D721Med (cell line): ENCODE measurements around the gene PPP1R36.
"Not testable (repeated sequence)": the region's sequence is repeated elsewhere in the genome, so short reads cannot be mapped to it uniquely, and the experiment has no call there.

Source experiments
- DNase-seq: peaks from one replicate; pipeline ENCODE4 v3.0.0; 2011; ENCODE audit warnings: low spot score; ENCODE audit not compliant: insufficient read length
- FAIRE-seq: peaks from 2 replicates; lab custom pipeline; 2011; peaks lifted over from hg19 to GRCh38; lab: Jason Lieb, UNC
- TF ChIP-seq, protein P1 (sequence below): IDR thresholded peaks from 2 replicates; pipeline ENCODE4 v1.5.1; 2012; ENCODE audit warnings: mild to moderate bottlenecking, control low read depth; ENCODE audit not compliant: insufficient read depth; ENCODE audit errors: missing control alignments

PPP1R36 gene

DNA sequence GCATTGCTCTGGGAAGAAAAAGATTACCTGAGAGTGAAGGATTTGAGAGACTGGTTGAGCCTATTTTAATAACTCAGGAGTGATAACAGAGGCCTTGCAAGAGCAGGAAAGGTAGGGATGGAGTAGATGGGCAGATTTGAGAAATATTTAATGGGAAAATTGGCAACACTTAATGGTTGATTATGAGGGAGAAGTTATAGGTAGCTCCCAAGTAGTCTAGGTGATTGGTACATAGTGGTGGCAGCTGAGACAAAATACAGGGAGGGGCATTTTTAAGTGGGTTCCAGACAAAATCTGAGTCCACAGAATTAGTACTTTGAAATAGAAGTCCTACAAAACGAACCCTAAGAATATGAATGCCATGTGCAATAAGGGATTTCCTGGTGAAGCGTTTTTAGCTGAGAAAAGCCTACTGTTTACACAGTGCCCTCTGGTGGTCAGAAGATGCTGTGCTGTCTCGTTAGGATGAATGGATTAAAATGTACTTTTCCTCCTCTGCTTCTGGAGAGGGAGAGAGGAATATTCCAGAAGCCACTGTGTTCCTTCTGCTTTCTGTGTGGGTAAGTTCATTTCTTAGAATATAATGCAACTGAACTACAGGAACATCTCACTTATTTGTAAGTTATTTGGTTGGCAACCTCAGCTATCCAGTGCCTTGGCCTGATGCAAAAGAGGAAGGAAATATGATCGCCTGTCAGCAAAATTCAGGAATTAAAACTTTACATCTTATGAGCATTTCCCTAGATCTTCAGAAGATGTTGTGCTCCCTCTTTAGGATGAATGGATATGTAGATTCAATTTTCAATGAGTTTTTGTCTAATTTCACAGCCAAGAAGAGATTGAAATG lies 38.7 kb upstream of the PPP1R36 start:
- TF ChIP-seq, protein P1, sequence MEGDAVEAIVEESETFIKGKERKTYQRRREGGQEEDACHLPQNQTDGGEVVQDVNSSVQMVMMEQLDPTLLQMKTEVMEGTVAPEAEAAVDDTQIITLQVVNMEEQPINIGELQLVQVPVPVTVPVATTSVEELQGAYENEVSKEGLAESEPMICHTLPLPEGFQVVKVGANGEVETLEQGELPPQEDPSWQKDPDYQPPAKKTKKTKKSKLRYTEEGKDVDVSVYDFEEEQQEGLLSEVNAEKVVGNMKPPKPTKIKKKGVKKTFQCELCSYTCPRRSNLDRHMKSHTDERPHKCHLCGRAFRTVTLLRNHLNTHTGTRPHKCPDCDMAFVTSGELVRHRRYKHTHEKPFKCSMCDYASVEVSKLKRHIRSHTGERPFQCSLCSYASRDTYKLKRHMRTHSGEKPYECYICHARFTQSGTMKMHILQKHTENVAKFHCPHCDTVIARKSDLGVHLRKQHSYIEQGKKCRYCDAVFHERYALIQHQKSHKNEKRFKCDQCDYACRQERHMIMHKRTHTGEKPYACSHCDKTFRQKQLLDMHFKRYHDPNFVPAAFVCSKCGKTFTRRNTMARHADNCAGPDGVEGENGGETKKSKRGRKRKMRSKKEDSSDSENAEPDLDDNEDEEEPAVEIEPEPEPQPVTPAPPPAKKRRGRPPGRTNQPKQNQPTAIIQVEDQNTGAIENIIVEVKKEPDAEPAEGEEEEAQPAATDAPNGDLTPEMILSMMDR: peak; percentile 87
- DNase-seq (no peak), FAIRE-seq (peak; percentile 84)

- TF ChIP-seq, protein P1: no peak
- DNase-seq: no peak
- FAIRE-seq: no peak
These were observed 36.5 kb upstream of the PPP1R36 start for GRCh38 chr14:64513271-64513670.

GRCh38 chr14:64515053-64515452 lies 34.7 kb upstream of the PPP1R36 start:
- FAIRE-seq (no peak), DNase-seq (no peak)
- TF ChIP-seq, protein P1: no peak

- FAIRE-seq: peak; percentile 41
- TF ChIP-seq, protein P1: no peak
- DNase-seq: no peak
These were observed 32.8 kb upstream of the PPP1R36 start for GRCh38 chr14:64516969-64517368.

- not testable (repeated sequence) for FAIRE-seq, DNase-seq
These were observed 32.1 kb upstream of the PPP1R36 start for GRCh38 chr14:64517667-64518066.

GRCh38 chr14:64518229-64518628 lies 31.5 kb upstream of the PPP1R36 start:
- DNase-seq: no peak
- TF ChIP-seq, protein P1: no peak
- no peak for FAIRE-seq

- FAIRE-seq (no peak), DNase-seq (no peak)
- TF ChIP-seq, protein P1: no peak
These were observed 29.1 kb upstream of the PPP1R36 start for GRCh38 chr14:64520699-64521098.
